Measurements from ENCODE around the gene SLC17A9. TPM values are rescaled to one million over a fixed set of nuclear protein-coding genes. Genes with fewer than 3 reads are reported as not detected.

SLC17A9 gene
- total RNA-seq, 1 experiment from 2014 or later: 37.6 TPM

DNA sequence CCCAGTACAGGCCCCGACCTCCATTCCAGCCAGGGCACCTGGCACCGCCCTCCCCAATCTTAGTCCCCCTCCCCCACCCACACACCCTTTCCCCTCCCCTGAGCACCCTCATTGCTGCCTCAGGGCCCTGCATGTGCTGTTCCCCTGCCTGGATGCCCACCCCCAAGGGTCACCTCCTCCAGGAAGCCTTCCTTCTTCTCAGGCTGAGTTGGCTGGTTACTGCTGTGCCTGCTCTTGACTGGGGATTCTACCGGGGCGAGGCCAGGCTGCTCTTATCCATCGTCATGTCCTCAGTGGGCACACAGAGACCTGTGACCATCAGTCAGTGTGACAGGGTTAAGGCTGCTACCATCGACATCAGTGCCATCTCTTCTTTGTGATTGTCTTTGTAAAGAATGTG lies 30.7 kb downstream of the SLC17A9 start:
- Histone ChIP-seq H3K36me3 (ENCODE audit: control insufficient read depth in 1 of 2, insufficient read depth in 2 of 2, low read length in 2 of 2) (no peaks in the 10 kb centered on the region), H3K27ac (ENCODE audit: low read depth, low read length) (no peak overlapping the region), H3K4me1 (ENCODE audit: control insufficient read depth in 1 of 2, insufficient read depth in 2 of 2, low read length in 2 of 2) (no peaks in the 10 kb centered on the region), H3K4me3 (replicated peaks in 1 of 2; ENCODE audit: low read depth in 1 of 2, low read length in 2 of 2) (no peak overlapping the region), H3K9me2 (ENCODE audit: insufficient read depth) (no peaks in the 10 kb centered on the region), H3K4me2 (ENCODE audit: low read length) (no peak overlapping the region), H3K9ac (ENCODE audit: low read length) (no peak overlapping the region), H3K27me3 (ENCODE audit: insufficient read depth, low read length) (no peaks in the 10 kb centered on the region), H4K20me1 (ENCODE audit: insufficient read depth) (no peaks in the 10 kb centered on the region), H3K79me2 (ENCODE audit: insufficient read depth, low read length) (no peaks in the 10 kb centered on the region), H3K9me3 (ENCODE audit: control insufficient read depth in 1 of 2, insufficient read depth in 1 of 2, low read depth in 1 of 2, low read length in 2 of 2) (no peaks in the 10 kb centered on the region), H2AFZ (ENCODE audit: low read depth, low read length, poor library complexity, severe bottlenecking) (no peak overlapping the region)
- DNase-seq (ENCODE audit: low read depth, low spot score): no peak
- ChIA-PET POLR2A (no interaction called here), CTCF (no interaction called here), RAD21 (ENCODE audit: low non-redundant PET in 1 of 2, low total read pairs in 2 of 2, uncharacterized antibody in 2 of 2, unreplicated experiment in 2 of 2) (no interaction called here)
- intact Hi-C loops (cut with micrococcal nuclease): no loop called here
- TF ChIP-seq, protein P1, sequence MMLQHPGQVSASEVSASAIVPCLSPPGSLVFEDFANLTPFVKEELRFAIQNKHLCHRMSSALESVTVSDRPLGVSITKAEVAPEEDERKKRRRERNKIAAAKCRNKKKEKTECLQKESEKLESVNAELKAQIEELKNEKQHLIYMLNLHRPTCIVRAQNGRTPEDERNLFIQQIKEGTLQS (IDR thresholded peaks at IDR 0.05): no peak
- no peak for TF ChIP-seq CEBPB (IDR thresholded peaks at IDR 0.05; ENCODE audit: low read depth)
- no peak for TF ChIP-seq ELF1 (IDR thresholded peaks at IDR 0.05; ENCODE audit: borderline replicate concordance, low read depth)
- no peak for TF ChIP-seq EZH2 (IDR thresholded peaks at IDR 0.05)
- TF ChIP-seq CBX3 (IDR thresholded peaks at IDR 0.05; ENCODE audit: low read depth): no peak
- TF ChIP-seq, protein P2, sequence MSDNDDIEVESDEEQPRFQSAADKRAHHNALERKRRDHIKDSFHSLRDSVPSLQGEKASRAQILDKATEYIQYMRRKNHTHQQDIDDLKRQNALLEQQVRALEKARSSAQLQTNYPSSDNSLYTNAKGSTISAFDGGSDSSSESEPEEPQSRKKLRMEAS (IDR thresholded peaks at IDR 0.05): no peak
- BruUV-seq (replicated peaks): no TSS peak
- no peak for ATAC-seq

DNA sequence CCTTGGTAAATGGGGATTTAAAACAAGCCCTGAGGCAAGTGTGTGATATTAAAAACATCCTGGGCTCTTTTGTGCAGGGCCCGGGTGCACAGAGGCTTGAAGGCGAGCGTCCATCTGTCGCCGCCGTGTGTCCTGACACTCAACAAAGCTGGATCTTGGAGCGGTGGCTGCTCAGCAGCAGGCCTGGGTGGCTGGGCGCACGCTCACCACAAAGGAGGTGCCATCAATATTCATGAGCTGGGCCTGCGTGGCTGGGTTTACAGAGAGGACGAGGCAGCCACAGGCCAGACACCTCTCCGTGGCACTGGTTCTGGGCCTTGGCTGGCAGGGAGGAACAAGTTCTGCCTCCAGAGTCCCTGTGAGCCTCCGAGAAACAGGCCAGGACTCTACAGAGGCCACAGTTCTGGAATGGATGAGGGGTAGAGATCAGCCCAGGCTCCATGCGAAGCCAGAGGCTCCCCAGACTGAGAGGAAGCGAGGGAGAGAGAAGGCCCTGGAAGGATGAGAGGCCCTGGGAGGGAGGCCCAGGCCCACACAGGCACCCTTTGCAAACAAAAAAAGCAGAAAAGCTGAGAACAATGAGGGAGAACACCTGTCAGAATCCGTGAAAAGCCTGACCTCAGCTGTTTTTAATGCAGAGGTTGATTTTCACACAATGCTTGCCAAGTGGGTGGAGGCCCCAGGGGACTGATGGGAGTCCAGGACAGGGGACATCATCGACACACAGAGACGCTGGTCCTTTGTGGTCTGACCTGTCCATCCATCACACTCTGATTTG lies 32.3 kb downstream of the SLC17A9 start:
- DNase-seq (ENCODE audit: low read depth, low spot score) (no peak), ATAC-seq (no peak; the same call in 1 of the 2 replicates)
- no peaks in the 10 kb centered on the region for H4K20me1 ChIP-seq (ENCODE audit: insufficient read depth)
- TF ChIP-seq, protein P1 (IDR thresholded peaks at IDR 0.05): no peak
- TF ChIP-seq ELF1 (IDR thresholded peaks at IDR 0.05; ENCODE audit: borderline replicate concordance, low read depth): no peak
- no peak for TF ChIP-seq ZNF274 (IDR thresholded peaks at IDR 0.05; ENCODE audit: low read depth, low read length)
- no peak for TF ChIP-seq TCF7L2 (IDR thresholded peaks at IDR 0.05; ENCODE audit: borderline replicate concordance, extremely low read depth, insufficient read depth, insufficient read length)
- TF ChIP-seq POLR2A (IDR thresholded peaks at IDR 0.05; ENCODE audit: borderline replicate concordance, extremely low read depth, insufficient read depth, insufficient read length): no peak
- no peak for TF ChIP-seq JUND (IDR thresholded peaks at IDR 0.05)
- no peak for TF ChIP-seq EGR1 (IDR thresholded peaks at IDR 0.05; ENCODE audit: low read depth)
- no peak for TF ChIP-seq CEBPB (IDR thresholded peaks at IDR 0.05; ENCODE audit: low read depth)
- no peak for TF ChIP-seq CBX3 (IDR thresholded peaks at IDR 0.05; ENCODE audit: low read depth)
- TF ChIP-seq, protein P3, sequence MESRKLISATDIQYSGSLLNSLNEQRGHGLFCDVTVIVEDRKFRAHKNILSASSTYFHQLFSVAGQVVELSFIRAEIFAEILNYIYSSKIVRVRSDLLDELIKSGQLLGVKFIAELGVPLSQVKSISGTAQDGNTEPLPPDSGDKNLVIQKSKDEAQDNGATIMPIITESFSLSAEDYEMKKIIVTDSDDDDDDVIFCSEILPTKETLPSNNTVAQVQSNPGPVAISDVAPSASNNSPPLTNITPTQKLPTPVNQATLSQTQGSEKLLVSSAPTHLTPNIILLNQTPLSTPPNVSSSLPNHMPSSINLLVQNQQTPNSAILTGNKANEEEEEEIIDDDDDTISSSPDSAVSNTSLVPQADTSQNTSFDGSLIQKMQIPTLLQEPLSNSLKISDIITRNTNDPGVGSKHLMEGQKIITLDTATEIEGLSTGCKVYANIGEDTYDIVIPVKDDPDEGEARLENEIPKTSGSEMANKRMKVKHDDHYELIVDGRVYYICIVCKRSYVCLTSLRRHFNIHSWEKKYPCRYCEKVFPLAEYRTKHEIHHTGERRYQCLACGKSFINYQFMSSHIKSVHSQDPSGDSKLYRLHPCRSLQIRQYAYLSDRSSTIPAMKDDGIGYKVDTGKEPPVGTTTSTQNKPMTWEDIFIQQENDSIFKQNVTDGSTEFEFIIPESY (IDR thresholded peaks at IDR 0.05; ENCODE audit: extremely low read depth, insufficient replicate concordance, low read length): no peak
- TF ChIP-seq SIN3A (IDR thresholded peaks at IDR 0.05; ENCODE audit: low read depth): no peak
- TF ChIP-seq EZH2 (IDR thresholded peaks at IDR 0.05): no peak
- H3K9ac ChIP-seq (ENCODE audit: low read length): no peak overlapping the region
- no peak overlapping the region for H3K27ac ChIP-seq (ENCODE audit: low read depth, low read length)
- no TSS peak for BruUV-seq (replicated peaks)
- CTCF ChIA-PET: interaction anchor here (1.9 kb wide), 1 partner anchor 13 kb away, joined by 6 read pairs; no protein-coding TSS in a partner anchor
- H3K9me3 ChIP-seq (ENCODE audit: control insufficient read depth in 1 of 2, insufficient read depth in 1 of 2, low read depth in 1 of 2, low read length in 2 of 2): no peaks in the 10 kb centered on the region
- no peaks in the 10 kb centered on the region for H3K9me2 ChIP-seq (ENCODE audit: insufficient read depth)
- no peaks in the 10 kb centered on the region for H3K36me3 ChIP-seq (ENCODE audit: control insufficient read depth in 1 of 2, insufficient read depth in 2 of 2, low read length in 2 of 2)
- no peaks in the 10 kb centered on the region for H3K27me3 ChIP-seq (ENCODE audit: insufficient read depth, low read length)
- intact Hi-C loops (cut with micrococcal nuclease): no loop called here
- no peaks in the 10 kb centered on the region for H3K4me1 ChIP-seq (ENCODE audit: control insufficient read depth in 1 of 2, insufficient read depth in 2 of 2, low read length in 2 of 2)
- RAD21 ChIA-PET (ENCODE audit: low non-redundant PET in 1 of 2, low total read pairs in 2 of 2, uncharacterized antibody in 2 of 2, unreplicated experiment in 2 of 2): no interaction called here
- POLR2A ChIA-PET: no interaction called here
- no peak overlapping the region for H2AFZ ChIP-seq (ENCODE audit: low read depth, low read length, poor library complexity, severe bottlenecking)
- H3K4me3 ChIP-seq (replicated peaks in 1 of 2; ENCODE audit: low read depth in 1 of 2, low read length in 2 of 2): no peak overlapping the region
- H3K4me2 ChIP-seq (ENCODE audit: low read length): no peak overlapping the region
- H3K79me2 ChIP-seq (ENCODE audit: insufficient read depth, low read length): no peaks in the 10 kb centered on the region
